ENCODE results near the gene TFF3.
"Not testable (repeated sequence)": the region's sequence is repeated elsewhere in the genome, so short reads cannot be mapped to it uniquely, and the experiment has no call there.

TFF3 gene

DNA sequence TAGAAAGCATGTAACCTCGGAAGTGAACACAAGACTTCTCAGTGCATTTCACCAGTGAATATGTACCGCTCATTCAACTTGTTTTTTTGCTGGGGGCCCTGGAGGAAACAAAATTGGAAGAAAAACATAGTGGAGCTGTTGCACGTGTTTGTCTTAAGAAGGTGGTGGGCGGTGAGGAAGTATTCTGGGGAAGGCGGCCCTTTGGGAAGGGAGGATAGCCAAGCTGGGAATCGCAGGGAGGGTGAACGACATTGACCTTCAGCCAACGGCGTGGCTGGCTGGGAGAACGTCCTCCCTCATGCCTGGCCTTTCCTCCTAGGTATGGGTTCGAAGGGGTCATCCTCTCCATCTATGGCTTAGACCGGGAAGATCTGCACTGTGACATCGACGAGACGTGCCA is 19.4 kb downstream of the TFF3 start:
- Histone ChIP-seq H2AFZ (ENCODE audit: low read depth, low read length, severe bottlenecking) (no peak overlapping the region), H3K9me2 (replicated peaks; ENCODE audit: insufficient read depth, low read length) (no peaks in the 10 kb centered on the region), H3K4me2 (ENCODE audit: low read depth, low read length, poor library complexity, severe bottlenecking) (no peak overlapping the region), H3K27ac (ENCODE audit: low read depth, low read length) (no peak overlapping the region), H3K4me3 (ENCODE audit: insufficient read depth, low read length, poor library complexity, severe bottlenecking) (no peak overlapping the region), H3K79me2 (ENCODE audit: insufficient read depth, low read length) (no peaks in the 10 kb centered on the region), H3K36me3 (ENCODE audit: low read length) (no peaks in the 10 kb centered on the region), H3F3A (ENCODE audit: insufficient read depth) (no peaks in the 10 kb centered on the region), H4K20me1 (ENCODE audit: low read depth, low read length) (no peaks in the 10 kb centered on the region), H3K9me3 (ENCODE audit: insufficient read depth, low read length) (no peaks in the 10 kb centered on the region), H3K27me3 (ENCODE audit: low read length) (no peaks in the 10 kb centered on the region), H3K9ac (ENCODE audit: low read length) (no peak overlapping the region)
- no peak for TF ChIP-seq EZH2phosphoT487 (conservative IDR thresholded peaks at IDR 0.05; ENCODE audit: low read length)
- TF ChIP-seq, protein P1, sequence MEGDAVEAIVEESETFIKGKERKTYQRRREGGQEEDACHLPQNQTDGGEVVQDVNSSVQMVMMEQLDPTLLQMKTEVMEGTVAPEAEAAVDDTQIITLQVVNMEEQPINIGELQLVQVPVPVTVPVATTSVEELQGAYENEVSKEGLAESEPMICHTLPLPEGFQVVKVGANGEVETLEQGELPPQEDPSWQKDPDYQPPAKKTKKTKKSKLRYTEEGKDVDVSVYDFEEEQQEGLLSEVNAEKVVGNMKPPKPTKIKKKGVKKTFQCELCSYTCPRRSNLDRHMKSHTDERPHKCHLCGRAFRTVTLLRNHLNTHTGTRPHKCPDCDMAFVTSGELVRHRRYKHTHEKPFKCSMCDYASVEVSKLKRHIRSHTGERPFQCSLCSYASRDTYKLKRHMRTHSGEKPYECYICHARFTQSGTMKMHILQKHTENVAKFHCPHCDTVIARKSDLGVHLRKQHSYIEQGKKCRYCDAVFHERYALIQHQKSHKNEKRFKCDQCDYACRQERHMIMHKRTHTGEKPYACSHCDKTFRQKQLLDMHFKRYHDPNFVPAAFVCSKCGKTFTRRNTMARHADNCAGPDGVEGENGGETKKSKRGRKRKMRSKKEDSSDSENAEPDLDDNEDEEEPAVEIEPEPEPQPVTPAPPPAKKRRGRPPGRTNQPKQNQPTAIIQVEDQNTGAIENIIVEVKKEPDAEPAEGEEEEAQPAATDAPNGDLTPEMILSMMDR (IDR thresholded peaks at IDR 0.05; ENCODE audit: insufficient read depth, low read length, poor library complexity, severe bottlenecking), result no peak

DNA sequence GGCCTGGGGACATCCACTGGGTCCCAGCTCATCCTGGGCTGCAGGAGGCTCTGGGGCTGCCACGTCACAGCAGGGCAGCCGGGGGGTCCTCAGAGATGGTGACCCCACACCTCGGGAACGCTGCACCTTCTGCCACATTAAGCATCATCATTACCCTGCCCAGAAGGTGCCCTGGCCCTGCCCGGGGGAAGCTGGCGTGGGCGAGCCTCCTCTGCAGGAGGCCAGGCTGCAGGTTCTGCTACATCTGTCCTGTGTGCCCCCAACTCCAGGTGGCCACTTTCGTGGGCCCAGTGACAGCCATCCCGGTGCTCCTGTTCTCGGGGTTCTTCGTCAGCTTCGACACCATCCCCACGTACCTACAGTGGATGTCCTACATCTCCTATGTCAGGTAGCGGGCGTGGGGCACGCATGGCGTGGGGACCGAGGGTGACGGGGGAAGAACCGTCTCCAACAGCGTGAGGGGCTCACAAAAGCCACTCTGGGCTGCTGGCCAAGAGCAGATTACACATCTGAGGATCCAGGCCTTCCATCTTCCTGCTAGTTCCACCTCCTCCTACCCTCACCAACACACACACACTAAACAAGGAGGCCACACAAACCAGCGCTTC is 20.8 kb downstream of the TFF3 start:
- Histone ChIP-seq H3F3A (ENCODE audit: insufficient read depth) (no peaks in the 10 kb centered on the region), H3K9me3 (ENCODE audit: insufficient read depth, low read length) (no peaks in the 10 kb centered on the region), H3K79me2 (ENCODE audit: insufficient read depth, low read length) (no peaks in the 10 kb centered on the region), H3K4me3 (ENCODE audit: insufficient read depth, low read length, poor library complexity, severe bottlenecking) (no peak overlapping the region), H2AFZ (ENCODE audit: low read depth, low read length, severe bottlenecking) (no peak overlapping the region), H4K20me1 (ENCODE audit: low read depth, low read length) (no peaks in the 10 kb centered on the region), H3K27me3 (ENCODE audit: low read length) (no peaks in the 10 kb centered on the region), H3K9me2 (replicated peaks; ENCODE audit: insufficient read depth, low read length) (no peaks in the 10 kb centered on the region), H3K27ac (ENCODE audit: low read depth, low read length) (no peak overlapping the region), H3K4me2 (ENCODE audit: low read depth, low read length, poor library complexity, severe bottlenecking) (no peak overlapping the region), H3K9ac (ENCODE audit: low read length) (no peak overlapping the region), H3K36me3 (ENCODE audit: low read length) (no peaks in the 10 kb centered on the region)
- TF ChIP-seq, protein P1 (IDR thresholded peaks at IDR 0.05; ENCODE audit: insufficient read depth, low read length, poor library complexity, severe bottlenecking), result no peak
- no peak for TF ChIP-seq EZH2phosphoT487 (conservative IDR thresholded peaks at IDR 0.05; ENCODE audit: low read length)

DNA sequence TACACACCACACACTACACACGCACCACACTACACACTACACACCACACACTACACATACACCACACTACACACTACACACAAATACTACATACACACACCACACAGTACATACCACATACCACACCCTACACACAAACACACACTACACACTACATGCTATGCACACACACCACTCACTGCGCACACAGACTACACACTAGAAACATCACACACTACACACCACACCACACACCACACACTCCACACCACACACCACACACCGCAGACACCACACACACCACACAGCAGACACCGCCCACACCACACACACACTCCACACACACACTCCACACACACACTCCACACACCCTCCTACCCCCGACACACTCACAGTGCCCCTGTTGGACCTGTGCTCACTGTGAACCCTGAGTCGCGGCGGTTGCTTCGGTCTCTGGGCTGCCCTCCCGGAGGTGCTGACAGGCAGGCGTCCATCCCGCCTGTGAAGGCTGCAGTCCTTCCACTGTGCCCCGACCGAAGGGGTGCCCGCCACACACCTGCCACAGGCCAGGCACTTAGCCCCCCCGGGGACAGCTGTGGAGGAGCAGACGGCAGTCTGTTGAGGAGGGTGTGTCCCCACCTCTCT is 21.4 kb downstream of the TFF3 start:
- H3K4me3 ChIP-seq (ENCODE audit: insufficient read depth, low read length, poor library complexity, severe bottlenecking), result no peak overlapping the region
- H3K4me2 ChIP-seq (ENCODE audit: low read depth, low read length, poor library complexity, severe bottlenecking), result no peak overlapping the region
- H2AFZ ChIP-seq (ENCODE audit: low read depth, low read length, severe bottlenecking), result no peak overlapping the region
- H3F3A ChIP-seq (ENCODE audit: insufficient read depth), result no peaks in the 10 kb centered on the region
- no peaks in the 10 kb centered on the region for H4K20me1 ChIP-seq (ENCODE audit: low read depth, low read length)
- no peaks in the 10 kb centered on the region for H3K79me2 ChIP-seq (ENCODE audit: insufficient read depth, low read length)
- H3K27me3 ChIP-seq (ENCODE audit: low read length), result no peaks in the 10 kb centered on the region
- no peak overlapping the region for H3K9ac ChIP-seq (ENCODE audit: low read length)
- H3K36me3 ChIP-seq (ENCODE audit: low read length), result no peaks in the 10 kb centered on the region
- H3K9me3 ChIP-seq (ENCODE audit: insufficient read depth, low read length), result no peaks in the 10 kb centered on the region
- no peak for TF ChIP-seq EZH2phosphoT487 (conservative IDR thresholded peaks at IDR 0.05; ENCODE audit: low read length)
- TF ChIP-seq, protein P1 (IDR thresholded peaks at IDR 0.05; ENCODE audit: insufficient read depth, low read length, poor library complexity, severe bottlenecking), result no peak
- H3K9me2 ChIP-seq (replicated peaks; ENCODE audit: insufficient read depth, low read length), result no peaks in the 10 kb centered on the region
- no peak overlapping the region for H3K27ac ChIP-seq (ENCODE audit: low read depth, low read length)

DNA sequence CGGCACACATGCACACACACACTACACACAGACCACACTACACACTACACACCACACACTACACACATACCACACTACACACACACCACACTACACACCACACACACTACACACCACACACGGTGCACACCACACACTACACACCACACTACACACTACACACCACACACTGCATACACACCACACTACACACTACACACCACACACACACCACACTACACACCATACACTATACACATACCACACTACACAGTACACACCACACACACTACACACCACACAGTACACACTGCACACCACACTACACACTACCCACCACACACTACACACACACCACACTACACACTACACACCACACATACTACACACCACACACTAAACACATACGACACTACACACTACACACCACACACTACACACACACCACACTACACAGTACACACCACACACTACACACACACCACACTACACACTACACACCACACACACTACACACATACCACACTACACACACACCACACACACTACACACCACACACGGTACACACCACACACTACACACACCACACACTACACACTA is 22.6 kb downstream of the TFF3 start:
- not testable (repeated sequence) for H3K9ac ChIP-seq (ENCODE audit: low read length); H3K79me2 ChIP-seq (ENCODE audit: insufficient read depth, low read length); H3K27ac ChIP-seq (ENCODE audit: low read depth, low read length); H3K9me2 ChIP-seq (replicated peaks; ENCODE audit: insufficient read depth, low read length); H3K9me3 ChIP-seq (ENCODE audit: insufficient read depth, low read length); H3K27me3 ChIP-seq (ENCODE audit: low read length); H3K36me3 ChIP-seq (ENCODE audit: low read length); H3K4me3 ChIP-seq (ENCODE audit: insufficient read depth, low read length, poor library complexity, severe bottlenecking); H3F3A ChIP-seq (ENCODE audit: insufficient read depth); H3K4me2 ChIP-seq (ENCODE audit: low read depth, low read length, poor library complexity, severe bottlenecking); H4K20me1 ChIP-seq (ENCODE audit: low read depth, low read length); H2AFZ ChIP-seq (ENCODE audit: low read depth, low read length, severe bottlenecking)

Measured in SU-DHL-6 (cell line).